ENCODE data around the gene PRRX2.
"Not testable (repeated sequence)": the region's sequence is repeated elsewhere in the genome, so short reads cannot be mapped to it uniquely, and the experiment has no call there.

Gene PRRX2

GRCh38 chr9:129665389-129665775 lies at the start of gene PRRX2:
Gene PRRX2 (plus strand): TSS chr9:129665647. CDS start chr9:129665868, 221 bp downstream.
- DNase-seq, result no peak

- DNase-seq, result no peak
These were observed 48.3 kb upstream of the PRRX2 start for GRCh38 chr9:129617167-129617566.

- DNase-seq, result no peak
These were observed 45.4 kb upstream of the PRRX2 start for GRCh38 chr9:129619787-129620668.

- DNase-seq, result no peak
These were observed 44.7 kb upstream of the PRRX2 start, which contains the start of gene C9orf50 for GRCh38 chr9:129620669-129621295. Gene C9orf50 (minus strand): TSS chr9:129621101. CDS start chr9:129620574, 527 bp downstream.

GRCh38 chr9:129623331-129623730 lies 42.1 kb upstream of the PRRX2 start:
- no peak for DNase-seq

GRCh38 chr9:129624168-129624759 lies 41.2 kb upstream of the PRRX2 start:
- peak; percentile 31 to 70 (median 58) for DNase-seq

GRCh38 chr9:129624947-129625346 lies 40.5 kb upstream of the PRRX2 start:
- peak in 4 of 6 experiments; percentile 20 to 54 (median 46) for DNase-seq

- DNase-seq, result peak; percentile 84 to 96 (median 89)
These were observed 39.3 kb upstream of the PRRX2 start, which contains the start of gene NTMT1 for GRCh38 chr9:129626079-129626624. Gene NTMT1 (plus strand): TSS chr9:129626163. CDS start chr9:129632704, 6,541 bp downstream.

GRCh38 chr9:129626625-129627284 lies 38.7 kb upstream of the PRRX2 start:
- DNase-seq, result peak in 5 of 6 experiments; percentile 26 to 70 (median 46)

- DNase-seq, result no peak
These were observed 37.6 kb upstream of the PRRX2 start for GRCh38 chr9:129627556-129628440.

- no peak for DNase-seq
These were observed 36.7 kb upstream of the PRRX2 start for GRCh38 chr9:129628709-129629108.

GRCh38 chr9:129629251-129629820 lies 36.1 kb upstream of the PRRX2 start:
- DNase-seq, result no peak

GRCh38 chr9:129630967-129631673 lies 34.3 kb upstream of the PRRX2 start:
- no peak for DNase-seq

- DNase-seq, result no peak
These were observed 33.7 kb upstream of the PRRX2 start for GRCh38 chr9:129631674-129632129.

- DNase-seq, result no peak
These were observed 33.0 kb upstream of the PRRX2 start for GRCh38 chr9:129632460-129632859.

- no peak for DNase-seq
These were observed 32.2 kb upstream of the PRRX2 start for GRCh38 chr9:129633207-129633606.

- no peak for DNase-seq
These were observed 31.6 kb upstream of the PRRX2 start for GRCh38 chr9:129633848-129634247.

GRCh38 chr9:129635099-129636065 lies 30.1 kb upstream of the PRRX2 start:
- DNase-seq, result no peak

GRCh38 chr9:129636343-129636742 lies 29.1 kb upstream of the PRRX2 start:
- not testable (repeated sequence) for DNase-seq
